CD14-positive monocyte (primary cell): ENCODE results near the gene ELMO1. TPM values are rescaled to one million over a fixed set of nuclear protein-coding genes. Genes with fewer than 3 reads are reported as not detected.
A peak's percentile ranks its signal among the peaks of the same experiment; 100 is the strongest.

ENCODE experiments used
- DNase-seq, 3 donors: peaks; one replicate each; pipeline ENCODE4 v3.0.0-alpha.2; 2011 to 2022
- H2AFZ ChIP-seq: 2 replicates; pipeline ENCODE4 v1.6.0; 2012; ENCODE audit warnings: mild to moderate bottlenecking, low read depth, low read length, inconsistent platforms; ENCODE audit not compliant: insufficient read depth, poor library complexity, severe bottlenecking
- H3K27ac ChIP-seq, 2 donors: 1 replicate in 1 of 2; 2 replicates in 1 of 2; pipeline ENCODE4 v1.5.1; 2012 to 2013; ENCODE audit warnings: low read length in 2 of 2, control low read depth in 1 of 2, inconsistent platforms in 1 of 2, low read depth in 1 of 2, mild to moderate bottlenecking in 1 of 2
- H3K27me3 ChIP-seq, 2 donors: one replicate each; pipeline versions ENCODE4 v1.6.0 to v1.6.1; 2011 to 2013; ENCODE audit warnings: low read length in 2 of 2; ENCODE audit not compliant: control insufficient read depth in 2 of 2, insufficient read depth in 2 of 2
- H3K36me3 ChIP-seq, 2 donors: replicated peaks in 1 of 2; 1 replicate in 1 of 2; 2 replicates in 1 of 2; pipeline versions ENCODE4 v1.5.1 to v1.6.1; 2012 to 2013; ENCODE audit warnings: low read length in 2 of 2, control low read depth in 1 of 2, inconsistent platforms in 1 of 2, mild to moderate bottlenecking in 1 of 2; ENCODE audit not compliant: insufficient read depth in 2 of 2, control insufficient read depth in 1 of 2
- H3K4me1 ChIP-seq, 2 donors: 1 replicate in 1 of 2; 2 replicates in 1 of 2; pipeline versions ENCODE4 v1.5.1 to v1.6.1; 2012 to 2013; ENCODE audit warnings: low read length in 2 of 2, control low read depth in 1 of 2, inconsistent platforms in 1 of 2, mild to moderate bottlenecking in 1 of 2, moderate library complexity in 1 of 2; ENCODE audit not compliant: insufficient read depth in 2 of 2, control insufficient read depth in 1 of 2
- H3K4me2 ChIP-seq: replicated peaks from 2 replicates; pipeline ENCODE3; 2012; ENCODE audit warnings: low read length, moderate library complexity, mild to moderate bottlenecking; ENCODE audit not compliant: poor library complexity, severe bottlenecking; ENCODE audit errors: extremely low read depth
- H3K4me3 ChIP-seq, 3 experiments: fragments of 200-600 bp in 1 of 3; sonication (generic) in 1 of 3; replicated peaks in 1 of 3; 1 replicate in 2 of 3; 2 replicates in 1 of 3; pipeline ENCODE4 v1.5.1; 2011 to 2013; ENCODE audit warnings: low read length in 3 of 3, mild to moderate bottlenecking in 3 of 3, control low read depth in 2 of 3, low read depth in 2 of 3, inconsistent platforms in 1 of 3, moderate library complexity in 1 of 3
- H3K79me2 ChIP-seq: 2 replicates; pipeline ENCODE4 v1.6.0; 2012; ENCODE audit warnings: mild to moderate bottlenecking, control low read depth, inconsistent platforms, low read length, moderate library complexity; ENCODE audit not compliant: insufficient read depth
- H3K9ac ChIP-seq: 2 replicates; pipeline ENCODE4 v1.6.0; 2017; ENCODE audit warnings: low read length, mild to moderate bottlenecking; ENCODE audit not compliant: insufficient read depth, poor library complexity, severe bottlenecking
- H3K9me3 ChIP-seq, 2 donors: replicated peaks in 1 of 2; 1 replicate in 1 of 2; 2 replicates in 1 of 2; pipeline versions ENCODE4 v1.5.1 to v1.6.1; 2012 to 2013; ENCODE audit warnings: low read length in 2 of 2, control low read depth in 1 of 2; ENCODE audit not compliant: control insufficient read depth in 1 of 2, insufficient read depth in 1 of 2
- H4K20me1 ChIP-seq: 2 replicates; pipeline ENCODE4 v1.6.0; 2012; ENCODE audit warnings: mild to moderate bottlenecking, low read length, control low read depth, moderate library complexity; ENCODE audit not compliant: insufficient read depth
- H3K27ac Mint-ChIP-seq, 7 donors: one replicate each; pipeline ENCODE4 v1.8.0; 2020; ENCODE audit warnings: mild to moderate bottlenecking in 7 of 7, mixed read lengths in 7 of 7, moderate library complexity in 6 of 7, inconsistent platforms in 2 of 7
- H3K27me3 Mint-ChIP-seq, 3 donors: one replicate each; pipeline ENCODE4 v1.8.0; 2021 to 2022; ENCODE audit warnings: low read depth in 3 of 3, mild to moderate bottlenecking in 3 of 3, mixed read lengths in 3 of 3, moderate library complexity in 3 of 3, inconsistent platforms in 1 of 3
- H3K36me3 Mint-ChIP-seq, 2 donors: one replicate each; pipeline ENCODE4 v1.8.0; 2020; ENCODE audit warnings: mixed read lengths in 2 of 2, inconsistent platforms in 1 of 2, mild to moderate bottlenecking in 1 of 2
- H3K4me1 Mint-ChIP-seq: one replicate; pipeline ENCODE4 v1.8.0; 2020; ENCODE audit warnings: mild to moderate bottlenecking, mixed read lengths
- H3K4me3 Mint-ChIP-seq, 2 donors: one replicate each; pipeline ENCODE4 v1.8.0; 2020; ENCODE audit warnings: mild to moderate bottlenecking in 2 of 2, mixed read lengths in 2 of 2, moderate library complexity in 1 of 2
- H3K9me3 Mint-ChIP-seq, 7 donors: one replicate each; pipeline ENCODE4 v1.8.0; 2020 to 2022; ENCODE audit warnings: mixed read lengths in 7 of 7, mild to moderate bottlenecking in 6 of 7, moderate library complexity in 6 of 7, inconsistent platforms in 2 of 7
- WGBS: methylation state at CpG from one replicate; pipeline ENCODE4 v1.1.5; 2013; ENCODE audit warnings: missing lambda C conversion rate; ENCODE audit not compliant: insufficient coverage; 5-methylcytosine and 5-hydroxymethylcytosine counted together
- intact Hi-C, 2 donors: fragments of 100-400 bp; cut with micrococcal nuclease; formaldehyde crosslinking; loops; one replicate each; pipeline versions ENCODE4 v1.15.0 to v1.15.1; 2023
- polyA plus RNA-seq, 3 donors: library from polyadenylated mRNA; depleted of rRNA in 1 of 3; unstranded in 2 of 3; stranded (reverse) in 1 of 3; fragments of 300-500 nt in 2 of 3; fragments of >200 nt in 1 of 3; fragmentation: Illumina TruSeq in 2 of 3; gene quantifications; 1 replicate in 2 of 3; 2 replicates in 1 of 3; pipeline ENCODE4 v1.2.3, GENCODE V29; 2012 to 2021
- TF ChIP-seq, protein P1 (sequence below): fragments of 200-600 bp; IDR thresholded peaks from one replicate; pipeline ENCODE4 v1.8.0; 2022; ENCODE audit warnings: antibody characterized with exemption, mild to moderate bottlenecking

ELMO1 gene
- polyA plus RNA-seq, 3 donors, result 46.6 to 50.2 (median 46.7) TPM

DNA sequence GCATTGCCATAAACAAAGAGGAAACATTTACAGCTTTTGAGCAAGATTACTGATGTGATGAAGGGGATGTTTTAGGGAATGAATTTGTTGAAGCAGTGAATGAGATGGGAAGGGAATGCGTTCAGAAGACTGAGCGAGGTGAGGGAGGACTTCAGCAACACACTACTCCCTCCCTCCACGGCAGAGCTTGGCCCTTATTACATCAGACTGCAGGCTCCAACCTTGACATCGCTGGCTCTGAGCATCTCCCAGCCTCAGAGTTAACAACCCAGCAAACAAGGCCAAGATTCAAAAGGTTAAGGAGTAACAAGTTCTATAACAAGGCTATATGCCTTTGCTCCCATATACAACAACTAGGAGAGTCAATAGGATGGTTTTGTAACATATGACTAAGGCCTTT lies 164.4 kb downstream of the ELMO1 start:
- H3K4me3 ChIP-seq, result no peak overlapping the region
- H2AFZ ChIP-seq, result no peak overlapping the region
- intact Hi-C loops, result no loop called here
- no peak for DNase-seq
- H3K79me2 ChIP-seq, result peaks cover 79% of the 10 kb centered on the region
- H3K4me3 Mint-ChIP-seq, result no peak overlapping the region
- peaks cover 29 to 33% of the 10 kb centered on the region in 2 donors for H3K4me1 ChIP-seq
- no peak overlapping the region for H3K4me2 ChIP-seq
- H3K27ac Mint-ChIP-seq, result peak overlapping the region in 4 of 7 donors; percentile 18 to 76 (median 33)
- no peaks in the 10 kb centered on the region for H3K9me3 Mint-ChIP-seq
- H3K27me3 ChIP-seq, result no peaks in the 10 kb centered on the region
- H4K20me1 ChIP-seq, result peaks cover 93% of the 10 kb centered on the region
- H3K36me3 Mint-ChIP-seq, result peaks cover 4 to 11% of the 10 kb centered on the region in 2 donors
- no peak overlapping the region for H3K9ac ChIP-seq
- WGBS, result 86% methylated on average over 2 of the region's 4 CpGs
- peaks cover 0 to under 1% (median 0%) of the 10 kb centered on the region in 3 donors for H3K27me3 Mint-ChIP-seq
- peak overlapping the region in 1 of 2 donors; percentile 26 for H3K27ac ChIP-seq
- H3K36me3 ChIP-seq, result no peaks in the 10 kb centered on the region
- TF ChIP-seq, protein P1, sequence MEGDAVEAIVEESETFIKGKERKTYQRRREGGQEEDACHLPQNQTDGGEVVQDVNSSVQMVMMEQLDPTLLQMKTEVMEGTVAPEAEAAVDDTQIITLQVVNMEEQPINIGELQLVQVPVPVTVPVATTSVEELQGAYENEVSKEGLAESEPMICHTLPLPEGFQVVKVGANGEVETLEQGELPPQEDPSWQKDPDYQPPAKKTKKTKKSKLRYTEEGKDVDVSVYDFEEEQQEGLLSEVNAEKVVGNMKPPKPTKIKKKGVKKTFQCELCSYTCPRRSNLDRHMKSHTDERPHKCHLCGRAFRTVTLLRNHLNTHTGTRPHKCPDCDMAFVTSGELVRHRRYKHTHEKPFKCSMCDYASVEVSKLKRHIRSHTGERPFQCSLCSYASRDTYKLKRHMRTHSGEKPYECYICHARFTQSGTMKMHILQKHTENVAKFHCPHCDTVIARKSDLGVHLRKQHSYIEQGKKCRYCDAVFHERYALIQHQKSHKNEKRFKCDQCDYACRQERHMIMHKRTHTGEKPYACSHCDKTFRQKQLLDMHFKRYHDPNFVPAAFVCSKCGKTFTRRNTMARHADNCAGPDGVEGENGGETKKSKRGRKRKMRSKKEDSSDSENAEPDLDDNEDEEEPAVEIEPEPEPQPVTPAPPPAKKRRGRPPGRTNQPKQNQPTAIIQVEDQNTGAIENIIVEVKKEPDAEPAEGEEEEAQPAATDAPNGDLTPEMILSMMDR, result no peak
- H3K9me3 ChIP-seq, result no peaks in the 10 kb centered on the region
- H3K4me1 Mint-ChIP-seq, result peaks cover 45% of the 10 kb centered on the region

DNA sequence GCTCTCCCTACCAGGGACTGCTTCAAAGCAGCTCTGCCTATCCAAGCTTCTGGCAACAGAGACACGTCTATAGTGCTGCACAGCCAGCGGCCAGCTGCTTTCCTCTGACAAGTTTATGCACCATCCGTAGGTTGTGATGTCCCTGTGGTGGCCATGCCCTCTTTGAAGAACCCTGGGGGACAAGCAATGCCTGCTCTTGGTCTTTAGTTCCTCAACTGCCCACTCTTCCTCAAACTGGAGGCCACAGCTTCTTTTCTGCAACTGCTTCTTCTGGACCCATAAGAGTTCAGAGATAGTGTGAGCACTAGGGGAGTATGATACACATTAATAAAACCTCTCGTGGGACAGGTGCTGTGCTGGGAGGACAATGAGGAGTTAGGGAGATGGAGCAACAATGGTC lies 164.9 kb downstream of the ELMO1 start:
- Histone ChIP-seq H3K9me3 (no peaks in the 10 kb centered on the region), H3K36me3 (peaks cover 0 to 1% of the 10 kb centered on the region in 2 donors), H3K4me1 (peaks cover 29 to 33% of the 10 kb centered on the region in 2 donors), H3K4me2 (no peak overlapping the region), H3K27ac (peak overlapping the region in 1 of 2 donors; percentile 26), H3K4me3 (no peak overlapping the region), H2AFZ (no peak overlapping the region), H3K79me2 (peaks cover 79% of the 10 kb centered on the region), H3K9ac (no peak overlapping the region), H3K27me3 (no peaks in the 10 kb centered on the region), H4K20me1 (peaks cover 93% of the 10 kb centered on the region)
- Mint-ChIP-seq H3K4me1 (peaks cover 44% of the 10 kb centered on the region), H3K27me3 (peaks cover 0 to 3% (median 0%) of the 10 kb centered on the region in 3 donors), H3K9me3 (no peaks in the 10 kb centered on the region), H3K4me3 (no peak overlapping the region), H3K27ac (peak overlapping the region in 5 of 7 donors; percentile 4 to 76 (median 40)), H3K36me3 (peaks cover 6 to 11% of the 10 kb centered on the region in 2 donors)
- no peak for DNase-seq
- TF ChIP-seq, protein P1, result no peak
- intact Hi-C loops, result no loop called here
- WGBS, result 88% methylated on average over 3 of the region's 4 CpGs
